SK-N-MC (cell line): ENCODE data around the gene NDUFA8.

Source experiments
- DNase-seq: peaks from one replicate; pipeline ENCODE4 v3.0.0-alpha.2; 2011; ENCODE audit warnings: low read depth, low spot score
- H3K27ac ChIP-seq: fragments of 200-600 bp; sonication (generic); 2 replicates; pipeline ENCODE4 v1.5.1; 2016; ENCODE audit warnings: mixed run types
- H3K36me3 ChIP-seq: fragments of 200-600 bp; sonication (generic); 2 replicates; pipeline ENCODE4 v1.6.1; 2017; ENCODE audit warnings: antibody characterized with exemption, low read length, mixed read lengths; ENCODE audit not compliant: insufficient read depth
- H3K4me3 ChIP-seq: fragments of 200-600 bp; sonication (generic); 2 replicates; pipeline ENCODE4 v1.5.1; 2016
- H3K9ac ChIP-seq: fragments of 200-600 bp; sonication (generic); 2 replicates; pipeline ENCODE4 v1.8.0; 2017; ENCODE audit warnings: mixed run types, mixed read lengths; ENCODE audit not compliant: insufficient read length
- H3K9me3 ChIP-seq: fragments of 200-600 bp; sonication (generic); 2 replicates; pipeline ENCODE4 v1.6.1; 2017; ENCODE audit warnings: low read depth, mild to moderate bottlenecking, antibody characterized with exemption, low read length, moderate library complexity, mixed read lengths
- EZH2 ChIP-seq: fragments of 200-600 bp; sonication (generic); IDR thresholded peaks from one replicate; pipeline ENCODE4 v1.6.1; 2017; ENCODE audit warnings: antibody characterized with exemption
- FOXP2 ChIP-seq: optimal IDR thresholded peaks from 2 replicates; pipeline ENCODE3; 2011; ENCODE audit warnings: mild to moderate bottlenecking, moderate library complexity; ENCODE audit not compliant: insufficient read depth; ENCODE audit errors: extremely low read length, control extremely low read depth
- POLR2AphosphoS5 ChIP-seq: IDR thresholded peaks from 2 replicates; pipeline ENCODE4 v1.6.1; 2012; ENCODE audit warnings: mild to moderate bottlenecking, low read depth, low read length, borderline replicate concordance

Gene NDUFA8

DNA sequence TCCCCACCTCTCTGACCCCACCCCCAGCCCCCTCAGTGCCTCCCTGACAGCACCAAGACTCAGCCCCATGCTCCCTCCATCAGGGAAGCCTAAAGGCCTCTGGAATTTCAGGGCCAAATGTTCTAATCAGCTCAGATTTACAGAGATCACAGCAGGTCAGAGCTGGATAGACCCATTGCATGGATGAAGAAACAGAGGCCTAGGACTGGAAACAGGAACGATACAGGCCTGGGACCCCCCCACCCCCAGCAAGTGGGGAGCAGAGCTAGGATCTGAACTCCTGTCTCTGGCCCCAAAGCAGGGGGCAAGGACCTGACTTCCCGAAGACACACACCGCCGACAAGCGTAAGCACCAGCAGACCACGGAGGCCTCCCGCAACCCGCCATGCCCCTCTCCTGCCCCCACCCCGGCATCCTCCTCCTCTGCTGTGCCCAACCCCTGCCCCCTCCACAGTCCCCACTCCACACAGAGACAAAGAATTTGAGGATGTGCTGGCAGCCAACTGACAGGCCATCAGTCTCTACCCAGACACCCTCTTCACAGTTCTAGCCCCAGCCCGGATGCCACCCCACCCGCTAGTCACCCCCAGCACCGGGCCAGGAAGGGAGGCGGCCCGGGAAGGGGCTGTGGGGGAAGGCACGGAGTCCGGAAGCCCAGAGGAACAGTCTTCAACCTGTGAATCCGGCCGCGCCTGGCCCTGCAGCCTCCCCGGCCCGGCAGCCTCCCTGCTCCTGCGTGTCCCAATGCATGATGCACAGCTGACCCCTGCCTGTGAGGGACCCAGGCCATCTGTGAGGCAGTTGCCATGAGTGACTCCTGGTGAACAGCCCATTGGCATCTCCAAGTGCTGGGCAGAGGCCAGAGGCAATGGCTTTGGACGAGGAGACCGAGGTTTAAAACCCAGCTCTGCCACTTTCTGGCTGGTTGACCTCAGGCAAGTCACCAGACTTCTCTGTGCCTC is 31.3 kb downstream of the NDUFA8 start:
- no peak overlapping the region for H3K27ac ChIP-seq
- no peaks in the 10 kb centered on the region for H3K9me3 ChIP-seq
- no peak overlapping the region for H3K4me3 ChIP-seq
- no peak for DNase-seq
- no peak overlapping the region for H3K9ac ChIP-seq
- no peaks in the 10 kb centered on the region for H3K36me3 ChIP-seq
- TF ChIP-seq EZH2 (no peak), POLR2AphosphoS5 (no peak), FOXP2 (no peak)

DNA sequence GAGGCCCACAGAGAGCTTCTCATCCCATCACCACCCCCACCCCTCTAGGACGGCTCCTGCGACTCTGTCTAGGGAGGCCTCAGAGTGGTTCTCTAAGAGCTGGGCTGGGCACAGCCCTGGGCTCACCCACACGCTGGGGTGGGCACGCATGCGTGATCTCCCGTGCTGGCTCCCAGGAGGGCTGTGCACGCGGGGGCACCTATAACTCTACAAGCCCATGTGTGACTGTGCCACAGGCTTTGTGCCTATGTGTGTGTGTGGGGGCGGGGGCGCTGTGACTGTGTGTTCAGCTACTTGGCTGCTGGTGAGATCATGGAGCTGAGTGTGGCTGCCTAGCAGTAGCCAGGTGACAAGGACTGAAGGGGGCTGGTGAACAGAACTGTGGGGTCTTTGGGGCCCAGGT is 32.2 kb downstream of the NDUFA8 start:
- H3K9ac ChIP-seq, result no peak overlapping the region
- H3K9me3 ChIP-seq, result no peaks in the 10 kb centered on the region
- H3K4me3 ChIP-seq, result no peak overlapping the region
- no peaks in the 10 kb centered on the region for H3K36me3 ChIP-seq
- H3K27ac ChIP-seq, result no peak overlapping the region
- no peak for DNase-seq
- TF ChIP-seq POLR2AphosphoS5 (no peak), FOXP2 (no peak), EZH2 (no peak)

DNA sequence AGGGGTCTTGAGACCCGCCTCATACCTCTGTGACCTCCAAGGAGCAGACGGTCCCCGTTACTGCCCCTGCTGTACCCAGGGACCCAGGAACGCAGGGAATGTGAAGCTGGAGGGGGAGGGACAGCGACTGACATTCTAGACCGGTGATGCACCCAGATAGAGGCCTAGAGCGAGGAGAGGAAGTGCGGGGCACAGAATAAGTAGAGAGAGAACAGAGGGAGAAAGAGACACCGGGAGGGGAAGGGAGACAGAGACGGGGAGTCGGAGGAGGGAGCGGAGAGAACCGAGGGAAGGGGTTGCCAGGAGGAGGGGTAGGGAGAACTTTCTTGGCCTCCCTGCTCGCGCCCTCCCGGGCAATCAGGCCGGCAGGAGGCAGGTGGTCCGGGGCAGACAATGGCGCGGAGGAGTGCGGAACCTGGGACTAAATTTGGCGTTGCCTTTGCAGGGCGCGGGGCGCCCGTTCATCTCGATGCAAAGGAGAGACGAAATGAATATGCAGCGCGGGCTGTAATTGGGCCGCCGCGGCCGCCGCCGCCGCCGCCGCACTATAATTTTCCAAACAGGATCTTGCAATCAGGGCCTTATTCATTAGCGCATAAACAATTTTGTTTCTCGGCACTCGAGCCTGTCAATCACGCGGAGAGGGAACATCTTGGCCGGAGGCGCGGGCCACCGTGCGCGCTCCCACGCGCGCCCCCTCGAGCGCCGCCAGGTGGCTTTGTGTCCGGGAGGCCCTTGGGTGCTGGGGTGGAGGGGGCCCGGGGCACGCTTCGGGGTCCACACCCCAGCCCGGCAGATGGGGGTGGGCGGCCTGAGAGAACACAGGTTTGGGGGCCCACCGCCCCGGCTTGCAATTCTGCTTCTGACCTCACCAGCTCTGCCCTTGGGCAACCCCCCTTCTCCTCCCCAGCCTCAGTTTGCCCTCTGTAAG is 33.0 kb downstream of the NDUFA8 start:
- no peak for DNase-seq
- Histone ChIP-seq H3K9me3 (no peaks in the 10 kb centered on the region), H3K27ac (no peak overlapping the region), H3K9ac (no peak overlapping the region), H3K36me3 (no peaks in the 10 kb centered on the region), H3K4me3 (no peak overlapping the region)
- no peak for TF ChIP-seq POLR2AphosphoS5
- no peak for TF ChIP-seq FOXP2
- no peak for TF ChIP-seq EZH2

DNA sequence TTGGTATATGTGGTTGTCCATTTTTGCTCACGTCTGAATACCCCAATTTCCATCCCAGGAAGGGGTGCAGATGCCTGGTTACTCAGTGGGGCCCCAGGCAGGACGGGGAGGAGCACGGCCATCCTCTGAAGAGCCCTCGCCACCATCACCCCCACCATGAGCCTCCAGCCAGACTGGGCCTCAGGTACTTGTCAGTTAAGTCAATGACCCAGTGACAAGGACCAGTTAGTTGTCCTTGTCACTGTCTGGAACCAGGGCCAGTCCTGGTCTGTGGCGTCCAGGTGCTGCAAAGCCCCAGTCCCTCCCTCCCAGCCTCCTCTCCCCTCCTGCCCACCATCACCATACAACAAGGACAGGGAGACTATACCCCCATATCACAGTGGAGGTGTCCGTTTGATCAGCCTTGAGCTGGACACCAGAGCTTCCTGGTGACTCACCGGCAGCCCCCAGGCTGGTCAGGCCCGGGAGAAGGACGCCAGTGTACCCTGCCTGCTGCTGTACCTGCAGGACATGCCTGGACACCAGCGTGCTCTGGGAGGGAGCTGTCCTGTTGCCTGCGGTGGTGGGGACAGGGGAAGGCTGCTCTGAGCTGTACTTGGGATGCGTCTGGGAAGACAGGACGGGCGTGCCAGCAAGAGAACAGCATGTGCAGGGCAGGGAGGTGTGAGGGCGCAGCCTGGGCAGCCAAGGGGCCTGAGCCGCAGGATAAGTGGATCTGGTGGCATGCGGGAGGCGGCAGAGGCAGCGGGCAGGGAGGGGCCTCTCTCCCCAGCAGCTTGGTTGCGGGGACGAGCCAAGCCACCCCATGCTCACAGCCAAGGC is 33.9 kb downstream of the NDUFA8 start:
- Histone ChIP-seq H3K9me3 (no peaks in the 10 kb centered on the region), H3K27ac (no peak overlapping the region), H3K36me3 (no peaks in the 10 kb centered on the region), H3K4me3 (no peak overlapping the region), H3K9ac (no peak overlapping the region)
- no peak for DNase-seq
- TF ChIP-seq FOXP2 (no peak), POLR2AphosphoS5 (no peak), EZH2 (no peak)

DNA sequence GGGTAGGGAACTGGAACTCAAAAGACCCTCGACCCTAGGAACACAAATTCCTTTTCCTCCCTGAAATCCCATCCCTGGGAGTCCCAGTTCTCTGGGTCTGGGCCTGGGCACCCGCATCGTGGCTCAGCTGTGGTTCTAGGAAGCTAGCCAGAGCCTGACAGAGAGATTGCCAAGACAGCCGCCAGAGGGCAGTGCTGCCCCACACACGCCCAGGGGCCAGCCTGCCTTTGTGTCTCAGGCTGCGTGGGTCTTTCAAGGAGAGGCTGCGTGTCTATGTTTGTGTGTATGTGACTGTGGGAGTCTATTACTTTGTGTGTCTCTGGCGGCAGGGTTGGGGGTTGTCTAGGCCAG is 34.4 kb downstream of the NDUFA8 start:
- Histone ChIP-seq H3K9ac (no peak overlapping the region), H3K36me3 (no peaks in the 10 kb centered on the region)
- no peak for TF ChIP-seq EZH2
- TF ChIP-seq FOXP2, result no peak
- TF ChIP-seq POLR2AphosphoS5, result no peak

DNA sequence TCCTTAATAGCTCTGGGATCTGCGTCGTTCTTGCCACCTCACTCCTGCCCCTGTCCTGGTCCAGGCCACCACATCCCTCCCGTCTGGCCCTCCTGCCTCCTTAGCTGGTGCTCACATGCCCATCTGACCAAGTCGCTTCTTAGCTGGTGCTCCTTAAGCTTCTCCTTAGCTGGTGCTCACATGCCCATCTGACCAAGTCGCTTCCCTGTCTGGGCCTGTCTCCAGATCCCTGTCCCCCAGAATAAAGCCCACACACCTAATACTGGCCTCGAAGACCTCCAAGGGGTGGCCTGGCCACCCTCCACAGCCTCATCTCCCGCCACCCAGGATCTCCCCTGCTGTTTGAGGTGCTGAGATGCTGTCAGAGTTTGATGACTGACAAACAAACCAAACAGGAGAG is 35.1 kb downstream of the NDUFA8 start:
- TF ChIP-seq FOXP2 (no peak), EZH2 (no peak), POLR2AphosphoS5 (no peak)
- H3K27ac ChIP-seq, result no peak overlapping the region
- H3K4me3 ChIP-seq, result no peak overlapping the region
- no peaks in the 10 kb centered on the region for H3K36me3 ChIP-seq
- DNase-seq, result no peak
- H3K9ac ChIP-seq, result no peak overlapping the region
- H3K9me3 ChIP-seq, result no peaks in the 10 kb centered on the region

More for the DNA sequence above, 34.4 kb downstream of the NDUFA8 start:
- H3K4me3 ChIP-seq, result no peak overlapping the region
- DNase-seq, result no peak
- H3K9me3 ChIP-seq, result no peaks in the 10 kb centered on the region
- H3K27ac ChIP-seq, result no peak overlapping the region

DNA sequence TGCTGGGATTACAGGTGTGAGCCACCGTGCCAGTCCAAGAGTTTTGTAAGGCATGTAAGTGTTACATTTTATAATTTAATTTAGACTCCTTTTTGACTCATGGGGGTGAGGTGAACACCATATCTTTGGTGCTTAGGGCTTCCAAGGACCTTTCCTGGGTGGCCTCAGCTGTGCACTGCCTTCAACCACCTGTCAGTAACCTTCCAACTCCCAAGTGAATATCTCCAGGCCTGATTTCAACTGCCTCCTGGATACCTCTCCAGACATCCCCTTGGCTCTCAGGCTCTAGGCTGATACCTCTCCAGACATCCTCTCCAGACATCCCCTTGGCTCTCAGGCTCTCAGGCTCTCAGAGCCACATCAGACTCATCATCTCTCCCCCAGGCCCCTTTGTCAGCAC is 35.5 kb downstream of the NDUFA8 start:
- Histone ChIP-seq H3K36me3 (no peaks in the 10 kb centered on the region), H3K9me3 (no peaks in the 10 kb centered on the region), H3K9ac (no peak overlapping the region), H3K4me3 (no peak overlapping the region), H3K27ac (no peak overlapping the region)
- no peak for DNase-seq
- TF ChIP-seq EZH2 (no peak), FOXP2 (no peak), POLR2AphosphoS5 (no peak)

DNA sequence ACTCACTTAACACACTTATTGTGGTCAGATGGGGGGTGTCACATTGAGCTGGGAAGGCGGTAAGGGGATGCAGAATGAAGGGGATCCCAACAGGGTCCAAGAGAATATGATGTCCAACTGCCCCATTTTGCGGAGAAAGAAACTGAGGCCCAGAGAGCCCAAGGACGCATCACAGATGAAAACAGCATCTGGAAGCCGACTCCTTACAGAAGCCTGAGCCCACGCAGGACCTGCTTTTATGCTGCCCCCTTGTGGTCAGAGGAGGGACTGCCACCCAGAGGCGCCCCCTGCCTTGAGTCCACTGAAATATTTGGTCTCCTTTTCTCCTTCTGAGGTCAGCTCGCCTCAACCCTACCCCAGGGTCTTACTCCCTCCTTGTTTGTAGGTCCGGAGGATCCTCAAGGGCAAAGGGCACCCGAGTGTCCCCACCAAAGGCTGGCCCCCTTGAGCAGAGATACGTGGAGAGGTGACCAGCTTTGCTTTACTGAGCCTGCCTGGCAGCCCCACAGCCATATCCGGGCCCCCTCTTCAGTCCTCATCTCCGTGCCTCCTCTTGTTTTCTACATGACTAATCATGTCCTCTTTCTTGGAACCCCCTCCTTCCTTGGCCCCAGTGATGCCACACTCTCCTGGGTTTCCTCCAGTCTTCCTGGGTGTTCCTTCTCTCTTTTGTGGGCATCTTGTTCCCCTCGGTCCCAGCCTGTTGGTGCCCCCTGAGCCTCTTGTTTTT is 36.5 kb downstream of the NDUFA8 start:
- Histone ChIP-seq H3K36me3 (no peaks in the 10 kb centered on the region), H3K9me3 (no peaks in the 10 kb centered on the region), H3K9ac (no peak overlapping the region), H3K27ac (no peak overlapping the region), H3K4me3 (no peak overlapping the region)
- TF ChIP-seq POLR2AphosphoS5 (no peak), EZH2 (no peak), FOXP2 (no peak)
- DNase-seq, result no peak
